ENCODE measurements around the gene GBP4.

DNA sequence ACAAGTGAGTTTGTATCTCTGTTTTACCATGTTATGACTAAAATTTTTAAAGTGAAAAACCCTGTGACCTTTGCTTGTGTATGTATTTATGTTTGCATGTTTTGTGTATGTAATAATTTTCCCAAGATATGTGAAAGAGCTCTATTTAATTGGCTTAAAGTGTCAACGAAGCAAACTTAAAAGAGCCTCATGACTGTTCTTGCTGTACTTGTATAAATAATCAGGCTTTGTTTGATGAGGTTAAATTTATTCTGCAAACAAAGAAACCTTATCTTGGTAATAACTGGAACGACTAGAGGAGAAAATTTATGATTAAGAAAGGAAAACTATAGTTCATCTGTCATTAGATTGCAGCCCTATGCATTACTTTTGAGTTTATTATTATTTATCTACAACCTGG lies 29.6 kb downstream of the GBP4 start:
- no peak for TF ChIP-seq EZH2phosphoT487 (IDR thresholded peaks at IDR 0.05; ENCODE audit: insufficient read depth, low read depth)
- TF ChIP-seq EZH2 (IDR thresholded peaks at IDR 0.05; ENCODE audit: insufficient read depth, poor library complexity, severe bottlenecking): no peak

Measured in GM23248 (cell line).